Measurements from ENCODE around the gene NHLH1.

Gene NHLH1

GRCh38 chr1:160421881-160422280 is 55.0 kb downstream of the NHLH1 start:
- Histone ChIP-seq H3K79me2 (ENCODE audit: insufficient read depth, low read depth) (no peaks in the 10 kb centered on the region), H3K27me3 (ENCODE audit: insufficient read depth, low read depth) (peaks cover 5% of the 10 kb centered on the region; the same call in 1 of the 2 replicates), H2AFZ (ENCODE audit: low read depth) (no peak overlapping the region), H3K9ac (no peak overlapping the region), H3K4me2 (no peak overlapping the region), H3K4me1 (ENCODE audit: low read depth, poor library complexity, severe bottlenecking) (no peaks in the 10 kb centered on the region), H3K27ac (no peak overlapping the region), H3K36me3 (ENCODE audit: insufficient read depth) (no peaks in the 10 kb centered on the region), H4K20me1 (ENCODE audit: insufficient read depth) (no peaks in the 10 kb centered on the region), H3K4me3 (IDR thresholded peaks at IDR 0.05; ENCODE audit: insufficient read depth, low read depth, low read length) (no peak overlapping the region)
- no peak for TF ChIP-seq CTCF (conservative IDR thresholded peaks at IDR 0.05; ENCODE audit: low read depth, low read length)

Data from KMS-11 (cell line).